ENCODE measurements around the gene FANCG. TPM values are rescaled to one million over a fixed set of nuclear protein-coding genes. Genes with fewer than 3 reads are reported as not detected.
A peak's percentile ranks its signal among the peaks of the same experiment; 100 is the strongest.

The FANCG gene
- total and polyA plus RNA-seq, 9 donors, result 23.1 to 34.5 (median 30.9) TPM

GRCh38 chr9:35044071-35044470 is 35.7 kb downstream of the FANCG start:
- no peak overlapping the region for H3K27ac ChIP-seq (ENCODE audit: low read length)
- H3K27me3 ChIP-seq (ENCODE audit: control insufficient read depth, insufficient read depth, low read length), result no peaks in the 10 kb centered on the region
- no peaks in the 10 kb centered on the region for H3K4me1 ChIP-seq (ENCODE audit: control insufficient read depth, insufficient read depth, low read length)
- 80% methylated on average over 2 of the region's 3 CpGs for WGBS (ENCODE audit: insufficient coverage)
- peaks cover 46% of the 10 kb centered on the region for H3K36me3 ChIP-seq (ENCODE audit: control insufficient read depth, insufficient read depth, low read length)
- no peaks in the 10 kb centered on the region for H3K9me3 ChIP-seq (replicated peaks; ENCODE audit: control insufficient read depth, low read depth, low read length)
- H3K4me3 ChIP-seq (ENCODE audit: low read length), result no peak overlapping the region
- no peak for DNase-seq

- H3K27me3 ChIP-seq (ENCODE audit: control insufficient read depth, insufficient read depth, low read length), result no peaks in the 10 kb centered on the region
- H3K27ac ChIP-seq (ENCODE audit: low read length), result no peak overlapping the region
- H3K4me3 ChIP-seq (ENCODE audit: low read length), result no peak overlapping the region
- WGBS (ENCODE audit: insufficient coverage), result 88% methylated on average over 4 of the region's 6 CpGs
- no peak for DNase-seq
- peaks cover 43% of the 10 kb centered on the region for H3K36me3 ChIP-seq (ENCODE audit: control insufficient read depth, insufficient read depth, low read length)
- no peaks in the 10 kb centered on the region for H3K4me1 ChIP-seq (ENCODE audit: control insufficient read depth, insufficient read depth, low read length)
- no peaks in the 10 kb centered on the region for H3K9me3 ChIP-seq (replicated peaks; ENCODE audit: control insufficient read depth, low read depth, low read length)
Observed at GRCh38 chr9:35042891-35043545, 36.7 kb downstream of the FANCG start.

DNA sequence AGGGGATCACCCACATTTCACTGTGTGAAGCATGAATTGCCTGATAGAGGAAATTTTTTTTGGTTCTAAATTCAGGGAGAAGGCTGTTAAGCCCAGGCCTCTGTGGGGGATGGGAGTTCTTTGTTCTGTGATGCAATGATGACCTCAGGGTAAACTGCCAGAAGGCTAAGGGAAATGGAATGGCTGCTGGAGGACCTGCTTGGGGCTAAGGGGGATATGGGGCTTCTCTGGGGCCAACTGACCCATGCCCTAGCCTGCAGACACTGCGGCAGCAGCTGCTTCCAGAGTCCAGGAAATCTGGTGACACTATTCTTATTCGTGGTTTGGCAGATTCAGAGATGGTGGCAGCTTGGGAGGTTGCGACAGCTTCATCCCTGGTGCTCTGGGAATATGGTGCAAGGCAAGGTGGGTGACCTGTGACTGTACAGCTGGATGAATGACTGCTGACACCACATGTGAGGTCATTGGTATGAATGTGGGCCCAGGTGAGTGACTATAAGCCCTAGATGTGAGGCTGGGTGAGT is 37.6 kb downstream of the FANCG start:
- Histone ChIP-seq H3K9me3 (replicated peaks; ENCODE audit: control insufficient read depth, low read depth, low read length) (no peaks in the 10 kb centered on the region), H3K27me3 (ENCODE audit: control insufficient read depth, insufficient read depth, low read length) (no peaks in the 10 kb centered on the region), H3K4me1 (ENCODE audit: control insufficient read depth, insufficient read depth, low read length) (no peaks in the 10 kb centered on the region), H3K27ac (ENCODE audit: low read length) (no peak overlapping the region), H3K4me3 (ENCODE audit: low read length) (no peak overlapping the region), H3K36me3 (ENCODE audit: control insufficient read depth, insufficient read depth, low read length) (peaks cover 37% of the 10 kb centered on the region)
- no peak for DNase-seq
- 76% methylated on average over 3 of the region's 3 CpGs for whole genome bisulfite sequencing (ENCODE audit: insufficient coverage)

DNA sequence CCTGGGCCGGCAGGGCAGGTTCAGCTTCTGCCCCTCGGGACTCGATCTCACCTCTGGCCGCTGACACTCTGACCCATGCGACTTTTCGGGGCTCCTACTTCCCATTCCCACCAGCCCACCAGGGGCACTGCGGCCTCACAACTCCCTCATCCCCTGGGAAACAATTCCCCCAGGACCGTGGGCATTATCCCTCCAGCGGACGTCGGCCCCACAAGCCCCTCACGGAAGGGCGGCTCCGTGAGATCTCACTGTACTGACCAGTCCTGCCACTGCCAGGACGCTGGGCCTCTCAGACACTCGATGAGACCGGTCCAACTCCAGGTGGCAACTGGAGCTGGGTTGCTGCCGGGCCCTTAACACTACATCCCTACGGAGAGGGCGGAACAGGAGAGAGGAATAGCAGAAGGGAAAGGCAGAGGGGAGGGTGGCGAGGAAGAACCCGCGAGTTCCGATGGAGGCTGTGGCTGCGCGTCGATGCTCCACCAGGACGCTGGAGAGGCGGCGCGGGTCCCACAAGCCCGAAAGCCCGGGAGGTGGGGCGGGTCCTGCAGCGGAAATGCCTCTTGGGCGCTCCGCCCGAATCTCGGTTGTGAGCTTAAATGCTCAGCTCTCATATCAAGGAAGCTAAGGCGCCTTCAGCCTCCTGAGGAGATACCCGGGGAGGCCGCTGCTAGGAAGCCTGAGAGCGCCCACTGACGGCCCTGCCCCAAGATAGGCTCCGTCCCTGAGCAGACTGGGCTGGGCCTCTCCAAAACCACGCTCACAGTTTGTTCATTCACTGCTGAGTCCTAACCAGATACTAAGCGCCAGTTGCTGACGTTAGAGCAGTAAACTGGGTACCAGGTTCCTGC is 43.7 kb downstream of the FANCG start:
- Histone ChIP-seq H3K36me3 (ENCODE audit: control insufficient read depth, insufficient read depth, low read length) (peaks cover 3% of the 10 kb centered on the region), H3K4me1 (ENCODE audit: control insufficient read depth, insufficient read depth, low read length) (peaks cover 7% of the 10 kb centered on the region), H3K27ac (ENCODE audit: low read length) (no peak overlapping the region), H3K9me3 (replicated peaks; ENCODE audit: control insufficient read depth, low read depth, low read length) (no peaks in the 10 kb centered on the region), H3K27me3 (ENCODE audit: control insufficient read depth, insufficient read depth, low read length) (no peaks in the 10 kb centered on the region), H3K4me3 (ENCODE audit: low read length) (peak overlapping the region; percentile 28)
- 26% methylated on average over 40 of the region's 48 CpGs for WGBS (ENCODE audit: insufficient coverage)
- peak; percentile 53 for DNase-seq

- Histone ChIP-seq H3K27me3 (ENCODE audit: control insufficient read depth, insufficient read depth, low read length) (no peaks in the 10 kb centered on the region), H3K4me1 (ENCODE audit: control insufficient read depth, insufficient read depth, low read length) (peaks cover 7% of the 10 kb centered on the region), H3K27ac (ENCODE audit: low read length) (no peak overlapping the region), H3K36me3 (ENCODE audit: control insufficient read depth, insufficient read depth, low read length) (peaks cover 3% of the 10 kb centered on the region), H3K4me3 (ENCODE audit: low read length) (no peak overlapping the region), H3K9me3 (replicated peaks; ENCODE audit: control insufficient read depth, low read depth, low read length) (no peaks in the 10 kb centered on the region)
- no peak for DNase-seq
- WGBS (ENCODE audit: insufficient coverage), result 70% methylated on average over 2 of the region's 2 CpGs
Observed at GRCh38 chr9:35033101-35033500, 46.6 kb downstream of the FANCG start.

DNA sequence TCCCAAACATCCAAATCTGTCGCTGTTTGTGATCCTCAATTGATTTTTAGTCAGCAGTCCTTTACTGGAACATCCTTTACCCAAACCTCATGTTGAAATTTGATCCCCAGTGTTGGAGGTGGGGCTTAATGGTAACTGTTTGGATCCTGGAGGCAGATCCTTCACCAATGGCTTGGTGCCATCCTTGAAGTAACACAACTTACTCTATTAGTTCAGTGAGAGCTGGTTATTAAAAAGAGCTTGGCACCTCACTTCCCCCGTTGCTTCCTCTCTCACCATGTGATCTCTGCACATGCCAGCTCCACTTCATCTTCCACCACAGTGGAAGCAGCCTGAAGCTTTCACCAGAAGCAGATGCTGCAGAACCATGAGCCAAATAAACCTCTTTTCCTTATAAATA is 49.9 kb downstream of the FANCG start:
- H3K27me3 ChIP-seq (ENCODE audit: control insufficient read depth, insufficient read depth, low read length), result no peaks in the 10 kb centered on the region
- no peak overlapping the region for H3K27ac ChIP-seq (ENCODE audit: low read length)

DNA sequence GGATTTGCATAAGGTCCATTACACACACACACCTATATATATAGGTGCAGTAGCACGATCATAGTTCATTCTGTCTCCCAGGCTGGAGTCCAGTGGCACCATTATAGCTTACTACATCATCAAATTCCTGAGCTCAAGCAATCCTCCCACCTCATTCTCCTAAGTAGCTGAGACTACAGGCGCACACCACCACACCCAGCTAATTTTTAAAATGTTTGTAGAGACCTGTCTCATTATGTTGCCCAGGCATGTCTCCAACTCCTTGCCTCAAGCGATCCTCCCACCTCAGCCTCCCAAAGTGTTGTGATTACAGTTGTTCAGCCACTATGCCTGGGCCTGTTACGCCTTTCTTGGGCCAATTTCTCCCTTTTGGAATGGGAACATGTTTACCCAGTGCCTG is 50.5 kb downstream of the FANCG start:
- H3K36me3 ChIP-seq (ENCODE audit: control insufficient read depth, insufficient read depth, low read length), result no peaks in the 10 kb centered on the region
- no CpG with 5 or more reads among the region's 4 CpGs for WGBS (ENCODE audit: insufficient coverage)
- H3K4me1 ChIP-seq (ENCODE audit: control insufficient read depth, insufficient read depth, low read length), result no peaks in the 10 kb centered on the region
- DNase-seq, result no peak
- H3K27ac ChIP-seq (ENCODE audit: low read length), result no peak overlapping the region
- no peaks in the 10 kb centered on the region for H3K9me3 ChIP-seq (replicated peaks; ENCODE audit: control insufficient read depth, low read depth, low read length)
- H3K27me3 ChIP-seq (ENCODE audit: control insufficient read depth, insufficient read depth, low read length), result no peaks in the 10 kb centered on the region
- no peak overlapping the region for H3K4me3 ChIP-seq (ENCODE audit: low read length)

More for the DNA sequence above, 49.9 kb downstream of the FANCG start:
- Histone ChIP-seq H3K9me3 (replicated peaks; ENCODE audit: control insufficient read depth, low read depth, low read length) (no peaks in the 10 kb centered on the region), H3K4me3 (ENCODE audit: low read length) (no peak overlapping the region), H3K36me3 (ENCODE audit: control insufficient read depth, insufficient read depth, low read length) (no peaks in the 10 kb centered on the region), H3K4me1 (ENCODE audit: control insufficient read depth, insufficient read depth, low read length) (no peaks in the 10 kb centered on the region)
- DNase-seq, result no peak
- WGBS (ENCODE audit: insufficient coverage), result no CpG with 5 or more reads among the region's 2 CpGs

- Histone ChIP-seq H3K4me3 (ENCODE audit: low read length) (no peak overlapping the region), H3K27me3 (ENCODE audit: control insufficient read depth, insufficient read depth, low read length) (no peaks in the 10 kb centered on the region), H3K9me3 (replicated peaks; ENCODE audit: control insufficient read depth, low read depth, low read length) (no peaks in the 10 kb centered on the region), H3K27ac (ENCODE audit: low read length) (no peak overlapping the region), H3K36me3 (ENCODE audit: control insufficient read depth, insufficient read depth, low read length) (no peaks in the 10 kb centered on the region), H3K4me1 (ENCODE audit: control insufficient read depth, insufficient read depth, low read length) (no peaks in the 10 kb centered on the region)
- DNase-seq, result no peak
Observed at GRCh38 chr9:35028341-35028740, 51.4 kb downstream of the FANCG start.

DNA sequence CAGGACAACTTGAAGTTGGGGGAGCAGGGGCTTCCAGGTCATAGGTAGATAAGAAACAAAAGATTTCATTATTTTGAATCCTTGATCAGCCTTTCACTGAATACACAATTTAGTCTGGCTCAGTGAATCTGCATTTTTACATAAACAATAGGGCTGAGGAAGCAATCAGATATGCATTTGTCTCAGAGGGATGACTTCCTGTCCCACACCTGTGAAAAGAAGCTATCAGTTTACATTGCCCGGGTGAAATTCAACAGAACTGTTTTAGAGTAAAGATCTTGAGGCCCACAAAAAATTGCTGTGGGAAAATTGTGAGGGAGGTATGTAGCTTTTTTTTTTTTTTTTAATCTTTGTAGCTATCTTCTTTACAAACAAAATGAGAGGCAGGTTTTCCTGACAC is 51.9 kb downstream of the FANCG start:
- no CpG with 5 or more reads among the region's 1 CpG for WGBS (ENCODE audit: insufficient coverage)
- DNase-seq, result no peak
- Histone ChIP-seq H3K9me3 (replicated peaks; ENCODE audit: control insufficient read depth, low read depth, low read length) (no peaks in the 10 kb centered on the region), H3K4me3 (ENCODE audit: low read length) (no peak overlapping the region), H3K4me1 (ENCODE audit: control insufficient read depth, insufficient read depth, low read length) (no peaks in the 10 kb centered on the region), H3K27ac (ENCODE audit: low read length) (no peak overlapping the region), H3K36me3 (ENCODE audit: control insufficient read depth, insufficient read depth, low read length) (no peaks in the 10 kb centered on the region), H3K27me3 (ENCODE audit: control insufficient read depth, insufficient read depth, low read length) (no peaks in the 10 kb centered on the region)

GRCh38 chr9:35027374-35027773 is 52.4 kb downstream of the FANCG start:
- no peaks in the 10 kb centered on the region for H3K27me3 ChIP-seq (ENCODE audit: control insufficient read depth, insufficient read depth, low read length)
- H3K27ac ChIP-seq (ENCODE audit: low read length), result no peak overlapping the region
- no CpG with 5 or more reads among the region's 1 CpG for WGBS (ENCODE audit: insufficient coverage)
- H3K4me3 ChIP-seq (ENCODE audit: low read length), result no peak overlapping the region
- H3K36me3 ChIP-seq (ENCODE audit: control insufficient read depth, insufficient read depth, low read length), result no peaks in the 10 kb centered on the region
- DNase-seq, result no peak
- H3K9me3 ChIP-seq (replicated peaks; ENCODE audit: control insufficient read depth, low read depth, low read length), result no peaks in the 10 kb centered on the region
- no peaks in the 10 kb centered on the region for H3K4me1 ChIP-seq (ENCODE audit: control insufficient read depth, insufficient read depth, low read length)
